PFSK-1 (cell line): ENCODE data around the gene KBTBD8.

ENCODE experiments used
- FOXP2 ChIP-seq: optimal IDR thresholded peaks from 2 replicates; pipeline ENCODE3; 2011; ENCODE audit warnings: borderline replicate concordance, control low read depth, inconsistent platforms; ENCODE audit not compliant: insufficient read depth; ENCODE audit errors: extremely low read length, extremely low read depth
- POLR2AphosphoS5 ChIP-seq: IDR thresholded peaks from 2 replicates; pipeline ENCODE4 v1.6.1; 2012; ENCODE audit warnings: low read depth, mild to moderate bottlenecking, control low read depth, low read length, moderate library complexity
- SIN3A ChIP-seq: IDR thresholded peaks from 2 replicates; pipeline ENCODE4 v1.6.1; 2012; ENCODE audit warnings: mild to moderate bottlenecking, low read length, moderate library complexity, borderline replicate concordance; ENCODE audit not compliant: insufficient read depth
- TAF1 ChIP-seq: IDR thresholded peaks from 2 replicates; pipeline ENCODE4 v1.6.1; 2012; ENCODE audit warnings: low read length, control low read depth, borderline replicate concordance; ENCODE audit not compliant: insufficient read depth
- TF ChIP-seq, protein P1 (sequence below), 2 experiments: IDR thresholded peaks; 2 replicates each; pipeline versions ENCODE4 v1.6.1 to v1.8.0; 2011 to 2012; ENCODE audit warnings: low read depth in 2 of 2, low read length in 2 of 2, control low read depth in 1 of 2, inconsistent platforms in 1 of 2, mild to moderate bottlenecking in 1 of 2, moderate library complexity in 1 of 2; ENCODE audit not compliant: insufficient read depth in 1 of 2

The KBTBD8 gene

GRCh38 chr3:66956742-66957141 is 41.4 kb upstream of the KBTBD8 start:
- TF ChIP-seq SIN3A: no peak
- TF ChIP-seq, protein P1, sequence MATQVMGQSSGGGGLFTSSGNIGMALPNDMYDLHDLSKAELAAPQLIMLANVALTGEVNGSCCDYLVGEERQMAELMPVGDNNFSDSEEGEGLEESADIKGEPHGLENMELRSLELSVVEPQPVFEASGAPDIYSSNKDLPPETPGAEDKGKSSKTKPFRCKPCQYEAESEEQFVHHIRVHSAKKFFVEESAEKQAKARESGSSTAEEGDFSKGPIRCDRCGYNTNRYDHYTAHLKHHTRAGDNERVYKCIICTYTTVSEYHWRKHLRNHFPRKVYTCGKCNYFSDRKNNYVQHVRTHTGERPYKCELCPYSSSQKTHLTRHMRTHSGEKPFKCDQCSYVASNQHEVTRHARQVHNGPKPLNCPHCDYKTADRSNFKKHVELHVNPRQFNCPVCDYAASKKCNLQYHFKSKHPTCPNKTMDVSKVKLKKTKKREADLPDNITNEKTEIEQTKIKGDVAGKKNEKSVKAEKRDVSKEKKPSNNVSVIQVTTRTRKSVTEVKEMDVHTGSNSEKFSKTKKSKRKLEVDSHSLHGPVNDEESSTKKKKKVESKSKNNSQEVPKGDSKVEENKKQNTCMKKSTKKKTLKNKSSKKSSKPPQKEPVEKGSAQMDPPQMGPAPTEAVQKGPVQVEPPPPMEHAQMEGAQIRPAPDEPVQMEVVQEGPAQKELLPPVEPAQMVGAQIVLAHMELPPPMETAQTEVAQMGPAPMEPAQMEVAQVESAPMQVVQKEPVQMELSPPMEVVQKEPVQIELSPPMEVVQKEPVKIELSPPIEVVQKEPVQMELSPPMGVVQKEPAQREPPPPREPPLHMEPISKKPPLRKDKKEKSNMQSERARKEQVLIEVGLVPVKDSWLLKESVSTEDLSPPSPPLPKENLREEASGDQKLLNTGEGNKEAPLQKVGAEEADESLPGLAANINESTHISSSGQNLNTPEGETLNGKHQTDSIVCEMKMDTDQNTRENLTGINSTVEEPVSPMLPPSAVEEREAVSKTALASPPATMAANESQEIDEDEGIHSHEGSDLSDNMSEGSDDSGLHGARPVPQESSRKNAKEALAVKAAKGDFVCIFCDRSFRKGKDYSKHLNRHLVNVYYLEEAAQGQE (IDR thresholded peaks at IDR 0.05; ENCODE audit: insufficient read depth in 1 of 2, low read depth in 2 of 2, low read length in 2 of 2): no peak
- TF ChIP-seq FOXP2: no peak
- TF ChIP-seq TAF1: no peak

GRCh38 chr3:66957367-66957766 is 40.7 kb upstream of the KBTBD8 start:
- TF ChIP-seq FOXP2 (no peak), POLR2AphosphoS5 (no peak), TAF1 (no peak), SIN3A (no peak)
- TF ChIP-seq, protein P1 (IDR thresholded peaks at IDR 0.05; ENCODE audit: insufficient read depth in 1 of 2, low read depth in 2 of 2, low read length in 2 of 2): no peak

DNA sequence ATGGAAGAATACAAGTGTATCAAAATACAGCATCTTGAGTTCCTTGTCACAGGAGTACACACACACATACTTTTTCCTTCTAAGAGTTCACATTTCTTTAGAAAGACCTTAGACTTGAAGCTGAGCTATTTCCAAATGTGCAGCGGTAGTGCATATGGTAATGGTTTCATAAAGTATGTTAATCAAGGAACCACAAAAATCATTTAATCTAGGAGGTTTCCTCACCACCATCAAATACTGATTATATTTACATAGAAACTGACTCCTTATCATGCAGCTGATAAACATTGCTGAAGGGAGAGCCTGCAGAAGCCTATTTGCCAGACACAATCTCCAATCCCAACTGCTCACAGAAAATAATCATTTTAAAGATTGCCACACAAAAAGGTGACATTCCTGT is 40.0 kb upstream of the KBTBD8 start:
- TF ChIP-seq POLR2AphosphoS5 (no peak), SIN3A (no peak), FOXP2 (no peak), TAF1 (no peak)
- TF ChIP-seq, protein P1 (IDR thresholded peaks at IDR 0.05; ENCODE audit: insufficient read depth in 1 of 2, low read depth in 2 of 2, low read length in 2 of 2): no peak

GRCh38 chr3:66962664-66963063 is 35.4 kb upstream of the KBTBD8 start:
- no peak for TF ChIP-seq TAF1
- TF ChIP-seq, protein P1 (IDR thresholded peaks at IDR 0.05; ENCODE audit: insufficient read depth in 1 of 2, low read depth in 2 of 2, low read length in 2 of 2): no peak
- TF ChIP-seq FOXP2: no peak
- no peak for TF ChIP-seq POLR2AphosphoS5
- TF ChIP-seq SIN3A: no peak

DNA sequence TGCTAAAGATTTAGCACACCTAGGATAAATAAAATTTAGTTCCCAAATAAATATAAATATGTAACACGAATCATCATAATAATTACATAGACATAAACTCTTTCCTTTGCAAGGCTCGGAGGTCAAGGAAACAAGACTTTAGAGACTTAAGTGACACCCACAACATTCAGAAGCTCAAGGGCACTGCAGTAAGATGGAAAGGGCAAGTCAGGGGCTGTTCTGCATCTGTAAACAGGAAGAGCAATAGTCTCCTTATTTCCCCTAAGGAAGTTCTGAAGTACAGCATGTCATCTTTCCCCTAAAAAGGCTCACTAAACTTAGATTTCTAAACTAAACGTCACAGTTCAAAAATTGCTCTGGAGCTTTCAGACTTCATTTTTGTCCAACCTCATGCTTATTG is 26.9 kb upstream of the KBTBD8 start:
- no peak for TF ChIP-seq TAF1
- TF ChIP-seq SIN3A: no peak
- no peak for TF ChIP-seq POLR2AphosphoS5
- TF ChIP-seq, protein P1 (IDR thresholded peaks at IDR 0.05; ENCODE audit: insufficient read depth in 1 of 2, low read depth in 2 of 2, low read length in 2 of 2): no peak
- no peak for TF ChIP-seq FOXP2
